Measurements from ENCODE around the gene ABCC9.

DNA sequence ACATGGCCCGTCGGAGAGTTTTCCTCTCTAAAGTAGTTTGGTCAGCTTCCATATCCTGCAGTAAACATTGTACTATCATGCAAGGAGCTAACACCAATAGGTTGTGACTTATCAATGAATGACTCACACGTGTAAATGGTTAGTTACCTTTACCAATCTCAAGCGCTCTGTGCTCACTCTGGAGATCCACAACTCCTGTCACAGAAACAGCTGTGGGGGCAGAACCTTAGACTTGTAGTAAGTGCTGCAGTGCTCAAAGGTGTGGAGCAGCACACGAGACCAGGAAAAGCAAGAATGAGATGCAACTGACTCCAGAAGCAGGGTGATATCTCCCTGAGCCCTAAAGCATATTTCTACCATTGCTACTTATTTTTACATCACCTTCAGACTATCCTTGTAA lies 93.0 kb downstream of the ABCC9 start:
- no peak for TF ChIP-seq JUN (IDR thresholded peaks at IDR 0.05; ENCODE audit: borderline replicate concordance, insufficient read depth, insufficient read length, low read depth)
- TF ChIP-seq POLR2A (IDR thresholded peaks at IDR 0.05; ENCODE audit: low read depth, low read length): no peak
- TF ChIP-seq, protein P1, sequence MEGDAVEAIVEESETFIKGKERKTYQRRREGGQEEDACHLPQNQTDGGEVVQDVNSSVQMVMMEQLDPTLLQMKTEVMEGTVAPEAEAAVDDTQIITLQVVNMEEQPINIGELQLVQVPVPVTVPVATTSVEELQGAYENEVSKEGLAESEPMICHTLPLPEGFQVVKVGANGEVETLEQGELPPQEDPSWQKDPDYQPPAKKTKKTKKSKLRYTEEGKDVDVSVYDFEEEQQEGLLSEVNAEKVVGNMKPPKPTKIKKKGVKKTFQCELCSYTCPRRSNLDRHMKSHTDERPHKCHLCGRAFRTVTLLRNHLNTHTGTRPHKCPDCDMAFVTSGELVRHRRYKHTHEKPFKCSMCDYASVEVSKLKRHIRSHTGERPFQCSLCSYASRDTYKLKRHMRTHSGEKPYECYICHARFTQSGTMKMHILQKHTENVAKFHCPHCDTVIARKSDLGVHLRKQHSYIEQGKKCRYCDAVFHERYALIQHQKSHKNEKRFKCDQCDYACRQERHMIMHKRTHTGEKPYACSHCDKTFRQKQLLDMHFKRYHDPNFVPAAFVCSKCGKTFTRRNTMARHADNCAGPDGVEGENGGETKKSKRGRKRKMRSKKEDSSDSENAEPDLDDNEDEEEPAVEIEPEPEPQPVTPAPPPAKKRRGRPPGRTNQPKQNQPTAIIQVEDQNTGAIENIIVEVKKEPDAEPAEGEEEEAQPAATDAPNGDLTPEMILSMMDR (IDR thresholded peaks at IDR 0.05; ENCODE audit: extremely low read depth in 1 of 2, insufficient read depth in 1 of 2, low read depth in 1 of 2, low read length in 2 of 2): no peak
- no peak for TF ChIP-seq POLR2AphosphoS5 (IDR thresholded peaks at IDR 0.05; ENCODE audit: insufficient read depth, low read depth, low read length)
- no peak for TF ChIP-seq EZH2 (IDR thresholded peaks at IDR 0.05; ENCODE audit: borderline replicate concordance, low read depth, low read length, severe bottlenecking)
- TF ChIP-seq, protein P2, sequence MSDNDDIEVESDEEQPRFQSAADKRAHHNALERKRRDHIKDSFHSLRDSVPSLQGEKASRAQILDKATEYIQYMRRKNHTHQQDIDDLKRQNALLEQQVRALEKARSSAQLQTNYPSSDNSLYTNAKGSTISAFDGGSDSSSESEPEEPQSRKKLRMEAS (IDR thresholded peaks at IDR 0.05; ENCODE audit: insufficient read depth, insufficient read length): no peak
